Ramos (cell line): ENCODE measurements around the gene CDK5R1.

Experiments used
- in situ Hi-C: fragments of 300-500 bp; cut with MboI; formaldehyde crosslinking; loops from one replicate; pipeline ENCODE4 v1.14.3; 2022; ENCODE audit warnings: low sequenced_read_pairs; ENCODE audit not compliant: unreplicated experiment

Gene CDK5R1

GRCh38 chr17:32491371-32492263 is 4.8 kb downstream of the CDK5R1 start:
- in situ Hi-C loops = no loop called here

- in situ Hi-C loops = no loop called here
Observed at GRCh38 chr17:32492264-32492589, 5.4 kb downstream of the CDK5R1 start.

DNA sequence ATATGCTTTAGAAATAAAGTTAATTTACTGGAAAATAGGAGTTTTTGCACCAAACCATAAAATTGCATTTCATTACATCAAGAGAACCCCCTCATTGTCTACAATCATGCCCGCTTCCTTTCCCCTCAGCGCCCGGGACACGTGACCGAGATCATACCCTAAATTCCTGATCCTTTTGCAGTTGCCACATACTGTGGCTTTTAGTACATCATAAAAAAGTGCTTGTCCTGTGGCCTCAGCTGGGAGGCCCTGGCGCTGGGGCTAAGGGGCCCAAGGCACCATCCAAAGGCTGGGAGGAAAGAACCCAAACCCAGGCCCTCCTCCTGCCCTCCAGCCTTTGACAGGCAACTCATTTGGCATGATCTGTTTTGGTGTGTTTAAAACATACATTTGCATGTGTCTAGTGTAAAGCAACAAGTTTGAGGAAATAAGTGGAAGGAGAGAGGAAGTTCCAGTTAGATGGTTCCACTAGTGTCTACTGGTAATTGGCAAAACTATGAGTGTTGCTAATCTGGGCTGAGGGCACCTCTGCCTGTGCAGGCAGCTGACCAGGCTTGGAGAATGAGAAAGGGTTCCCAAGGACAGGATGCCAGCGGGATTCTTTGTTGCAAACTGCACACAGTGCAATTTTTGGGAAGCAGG is 6.0 kb downstream of the CDK5R1 start:
- in situ Hi-C loops = no loop called here

DNA sequence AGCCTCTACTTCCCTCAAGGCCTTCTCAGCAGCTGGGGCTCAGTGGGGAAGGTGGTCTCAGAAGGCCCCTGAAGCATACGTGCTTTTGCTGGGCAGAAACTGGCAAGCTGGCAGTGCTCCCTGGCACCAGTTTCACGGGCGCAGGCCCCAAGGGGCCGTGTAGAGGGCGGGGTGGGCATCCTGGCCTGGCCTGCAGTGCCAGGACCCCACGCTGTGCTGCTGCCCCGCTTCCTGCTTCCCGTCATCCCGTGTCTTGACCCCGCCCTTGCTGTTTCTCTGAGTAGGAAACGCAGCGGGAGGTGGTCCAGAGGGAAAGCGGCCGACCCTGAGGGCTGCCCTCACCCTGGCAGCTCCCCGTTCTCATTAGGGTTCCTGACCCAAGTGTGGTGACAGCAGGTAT is 6.8 kb downstream of the CDK5R1 start:
- in situ Hi-C loops = no loop called here

DNA sequence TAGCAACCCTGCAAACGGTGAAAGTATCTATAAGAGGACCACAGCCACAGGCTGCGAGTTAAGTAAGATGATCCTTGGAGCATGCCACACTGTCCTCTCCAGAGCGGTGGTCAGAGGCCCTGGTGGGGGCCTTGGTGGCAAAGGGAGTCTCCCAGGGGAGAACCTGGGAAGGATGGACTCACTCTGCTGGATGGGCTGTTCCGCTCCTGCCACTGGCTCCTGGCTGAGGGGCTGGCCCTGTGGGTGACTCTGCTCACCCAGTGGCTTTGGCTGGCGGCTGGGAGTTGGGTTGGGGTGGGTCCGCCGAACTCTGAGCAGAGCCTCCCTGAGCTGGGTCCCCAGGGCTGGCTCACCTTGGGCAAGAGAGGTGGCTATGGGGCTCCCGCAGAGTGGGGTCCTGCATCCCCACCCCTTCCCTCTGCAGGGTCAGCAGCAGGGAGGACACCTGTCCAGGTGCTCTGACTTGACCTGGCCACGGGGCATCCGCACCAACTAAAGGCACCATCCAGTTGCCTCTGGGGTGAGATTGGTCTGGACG is 7.3 kb downstream of the CDK5R1 start:
- in situ Hi-C loops = no loop called here

- in situ Hi-C loops = no loop called here
Observed at GRCh38 chr17:32494621-32495358, 8.0 kb downstream of the CDK5R1 start.

DNA sequence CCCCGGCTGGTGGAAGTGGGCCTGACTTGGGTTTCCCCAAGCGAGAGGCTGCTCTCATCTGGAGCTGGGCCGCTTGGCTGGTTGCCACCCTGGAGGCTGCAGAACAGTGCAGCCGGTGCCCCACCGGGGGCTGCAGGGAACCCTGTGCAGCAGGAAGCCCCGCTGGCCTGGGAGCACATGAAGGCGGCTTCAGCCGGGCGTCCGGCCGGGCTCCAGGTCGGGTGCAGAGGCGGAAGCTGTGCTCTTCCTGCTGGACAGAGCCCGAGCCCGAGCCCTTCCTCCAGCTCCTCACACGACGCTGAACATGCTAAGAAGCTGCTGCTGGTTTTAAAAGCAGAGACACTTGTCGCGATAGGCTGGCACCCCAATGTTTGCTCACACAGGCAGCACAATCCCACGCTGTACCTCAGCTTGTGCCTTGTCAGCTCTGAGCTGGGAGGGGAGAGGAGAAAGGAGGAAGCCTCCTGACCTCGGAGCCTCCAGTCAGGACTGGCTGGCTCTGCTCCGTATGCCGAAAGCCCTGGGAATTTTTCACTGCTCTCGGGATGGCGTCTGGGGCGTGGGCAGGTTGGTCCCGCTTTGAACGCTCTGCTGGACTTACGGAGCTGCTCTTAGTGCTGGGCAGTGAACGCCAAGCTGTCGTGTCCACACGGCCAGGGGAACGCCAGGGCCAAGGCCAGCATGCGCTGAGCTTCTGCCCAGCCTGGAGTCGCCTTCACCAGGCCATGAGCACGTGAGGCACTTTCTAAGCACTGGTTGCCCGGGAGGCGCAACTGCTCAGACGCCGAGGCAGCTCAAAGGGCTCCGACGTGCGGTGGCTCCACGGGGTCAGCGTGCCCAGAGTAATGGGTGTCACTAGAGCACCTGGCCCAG is 8.8 kb downstream of the CDK5R1 start:
- in situ Hi-C loops = no loop called here

GRCh38 chr17:32496395-32497073 is 9.7 kb downstream of the CDK5R1 start:
- in situ Hi-C loops = no loop called here

DNA sequence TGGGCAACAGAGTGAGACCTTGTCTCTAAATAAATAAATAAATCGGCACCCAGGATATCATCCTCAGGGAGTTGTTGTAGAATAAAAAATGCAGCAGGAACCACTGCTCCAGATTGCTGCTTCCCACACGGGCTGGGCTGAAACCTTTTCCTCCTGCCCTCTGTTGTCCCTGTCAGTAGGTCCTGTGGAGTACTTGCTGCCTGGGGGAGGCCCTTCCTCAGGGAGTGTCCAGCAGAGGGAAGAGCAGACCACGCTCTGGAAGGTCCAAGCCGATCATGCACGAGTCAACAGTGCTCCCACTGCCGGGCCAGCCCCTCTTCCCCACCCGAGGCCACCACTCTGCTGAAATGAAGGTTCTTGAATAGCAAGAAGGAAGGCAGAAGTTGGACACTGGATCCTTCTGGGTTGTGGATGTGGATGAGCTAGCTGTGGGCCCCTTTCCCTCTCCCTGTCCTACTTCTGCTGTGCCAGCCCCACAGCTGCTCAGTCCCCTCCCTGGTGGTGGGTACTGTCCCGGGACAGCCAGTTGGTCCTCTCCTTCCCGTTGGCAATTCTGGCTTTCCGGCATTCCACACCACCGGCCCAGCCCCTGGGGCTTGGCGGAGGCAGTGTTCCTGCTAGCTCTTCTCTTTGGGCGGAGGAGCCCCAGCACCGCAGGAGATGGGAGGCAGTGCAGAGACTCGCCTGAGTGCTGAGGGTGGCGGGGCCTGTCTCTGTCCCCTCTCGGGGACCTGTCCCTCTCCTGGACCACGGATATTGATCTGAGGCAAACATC is 10.8 kb downstream of the CDK5R1 start:
- in situ Hi-C loops = no loop called here

DNA sequence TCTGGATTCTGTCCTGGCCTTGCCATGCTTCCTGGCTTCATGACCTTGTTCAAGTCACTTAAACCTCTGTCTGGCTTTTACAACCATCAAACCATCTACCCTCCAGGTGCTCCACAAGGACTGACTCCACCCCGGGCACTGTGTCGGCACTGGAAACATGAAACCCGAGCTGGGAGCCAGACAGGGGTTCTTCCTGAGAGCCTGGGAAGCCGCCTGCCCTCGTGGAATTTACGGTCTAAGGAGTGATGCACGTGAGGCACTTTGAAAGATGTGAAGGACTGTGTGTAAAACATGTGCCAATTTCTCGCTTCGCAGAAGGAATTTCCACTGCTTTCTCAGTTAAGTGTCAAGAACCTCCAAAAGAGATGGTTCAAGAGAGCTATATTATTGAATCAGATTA is 11.6 kb downstream of the CDK5R1 start:
- in situ Hi-C loops = no loop called here

GRCh38 chr17:32502013-32502412 is 15.2 kb downstream of the CDK5R1 start:
- in situ Hi-C loops = no loop called here

DNA sequence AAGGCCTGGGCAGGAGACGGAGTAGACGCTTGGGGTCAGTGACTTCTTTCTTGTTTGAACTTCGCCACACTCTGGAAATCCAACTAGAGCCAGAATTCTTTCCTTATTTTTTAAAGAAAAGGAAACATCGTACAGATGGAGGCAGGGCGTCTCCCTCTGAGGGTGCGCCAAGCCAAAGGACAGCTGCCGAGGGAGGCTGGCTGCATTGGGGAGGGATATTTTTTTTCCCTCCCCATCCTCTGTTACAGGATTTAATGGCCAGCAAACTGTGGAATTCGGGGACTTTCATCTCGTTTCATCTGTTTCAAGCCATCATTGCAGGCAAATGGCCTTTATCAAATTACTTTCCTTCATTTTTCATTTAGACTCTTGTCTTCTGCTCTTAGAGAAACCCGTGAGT is 15.9 kb downstream of the CDK5R1 start:
- in situ Hi-C loops = no loop called here

DNA sequence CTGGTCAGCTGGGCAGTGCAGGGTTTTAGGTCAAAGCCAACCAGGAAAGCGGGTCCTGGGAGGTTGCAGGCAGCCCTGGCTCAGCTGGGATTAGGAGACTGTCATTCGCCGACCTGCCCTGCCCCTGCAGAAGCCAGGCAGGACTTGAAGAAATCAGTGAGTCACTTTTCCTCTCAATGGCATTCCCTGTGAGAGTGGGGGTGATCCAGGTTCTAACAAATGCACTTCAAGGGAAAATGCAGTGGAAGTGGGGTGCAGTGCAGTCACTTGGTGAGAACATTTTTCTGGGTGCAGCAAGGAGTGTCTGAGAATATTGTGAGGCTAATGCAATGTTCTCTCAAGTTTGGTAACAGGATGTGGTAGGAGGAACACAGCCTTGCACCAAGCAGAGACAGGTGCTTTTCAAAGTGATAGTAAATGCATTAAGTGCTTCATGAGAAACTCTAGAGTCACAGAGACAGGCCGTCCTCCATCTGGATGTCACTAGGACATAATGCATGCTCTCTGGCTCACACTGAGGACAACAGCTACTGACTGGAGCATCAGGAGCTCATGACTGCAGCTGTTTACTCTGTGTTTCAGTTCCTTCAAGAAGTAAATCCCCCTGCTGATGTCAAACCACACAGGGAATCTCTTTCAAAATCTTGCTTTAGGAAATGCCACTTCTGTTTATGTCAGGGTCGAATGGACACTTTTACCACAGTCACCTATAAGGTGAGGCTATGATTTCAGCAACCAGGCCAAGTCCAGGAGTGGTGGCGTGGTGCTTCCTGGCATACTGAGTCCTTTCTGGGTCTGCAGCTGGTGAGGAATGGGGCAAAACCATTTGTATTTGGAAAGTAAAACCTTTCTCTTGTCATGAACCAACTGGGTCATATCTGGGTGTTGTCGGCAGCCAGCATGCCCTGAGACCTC is 16.7 kb downstream of the CDK5R1 start:
- in situ Hi-C loops = no loop called here

- in situ Hi-C loops = no loop called here
Observed at GRCh38 chr17:32504166-32504990, 17.6 kb downstream of the CDK5R1 start.

DNA sequence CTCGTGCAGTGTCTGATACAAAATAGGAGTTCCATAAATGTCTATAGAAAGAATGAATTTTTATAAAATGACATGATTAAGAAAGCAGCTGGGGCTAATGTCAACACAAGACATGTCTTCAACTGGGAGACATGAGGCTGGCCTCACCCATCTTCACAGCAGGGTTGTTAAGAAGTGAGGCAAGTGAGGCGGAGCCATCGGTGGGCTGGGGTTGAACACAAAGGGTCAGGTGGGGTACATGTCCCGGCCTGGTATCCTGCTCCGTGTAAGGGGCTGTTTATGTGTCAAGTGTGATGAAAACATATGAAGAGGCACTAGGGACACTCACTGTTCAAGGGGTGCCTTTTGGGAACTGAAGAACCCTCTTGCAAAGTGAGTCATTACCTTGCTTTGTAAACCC is 22.1 kb downstream of the CDK5R1 start:
- in situ Hi-C loops = no loop called here

DNA sequence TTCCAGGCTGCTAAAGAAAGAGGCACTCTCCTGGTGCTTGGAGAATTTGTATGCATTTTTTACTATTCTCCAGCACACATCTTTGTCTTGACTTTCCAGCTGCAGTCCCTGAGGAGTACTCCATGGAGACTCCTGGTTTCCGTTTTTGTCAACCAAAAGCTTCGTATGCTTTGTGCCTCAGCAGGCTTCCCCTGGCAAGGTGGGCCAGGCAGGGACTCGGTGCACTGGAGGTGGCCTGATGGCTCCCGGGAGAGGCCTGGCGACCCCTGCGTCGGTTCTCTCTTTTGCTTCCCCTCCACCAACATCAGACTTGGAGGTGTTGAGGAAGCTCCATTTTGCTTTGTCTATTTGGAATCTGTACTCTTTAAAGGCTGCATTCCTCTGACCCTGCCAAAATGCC is 23.7 kb downstream of the CDK5R1 start:
- in situ Hi-C loops = no loop called here

DNA sequence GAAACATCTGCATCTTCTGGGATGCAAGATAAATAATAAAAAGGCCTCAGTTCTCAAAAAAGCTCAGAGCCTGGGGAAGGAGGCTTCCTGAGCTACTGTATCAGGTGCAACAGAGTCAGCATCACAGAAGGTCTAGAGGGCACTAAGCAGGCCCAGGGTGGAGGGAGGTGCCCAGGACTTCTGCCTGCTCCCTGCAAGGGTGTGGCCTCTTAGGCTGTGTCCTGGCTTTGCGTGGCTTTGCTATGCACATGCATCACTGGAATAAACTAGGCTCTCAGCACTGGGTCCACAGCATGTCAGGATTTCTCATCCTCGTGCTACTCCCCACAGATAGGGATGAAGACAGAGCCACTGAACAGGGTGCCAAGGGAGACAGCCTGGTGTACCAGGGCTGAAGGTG is 25.5 kb downstream of the CDK5R1 start:
- in situ Hi-C loops = no loop called here
